ENCODE results near the gene BNC2.
A peak's percentile ranks its signal among the peaks of the same experiment; 100 is the strongest.

The BNC2 gene

DNA sequence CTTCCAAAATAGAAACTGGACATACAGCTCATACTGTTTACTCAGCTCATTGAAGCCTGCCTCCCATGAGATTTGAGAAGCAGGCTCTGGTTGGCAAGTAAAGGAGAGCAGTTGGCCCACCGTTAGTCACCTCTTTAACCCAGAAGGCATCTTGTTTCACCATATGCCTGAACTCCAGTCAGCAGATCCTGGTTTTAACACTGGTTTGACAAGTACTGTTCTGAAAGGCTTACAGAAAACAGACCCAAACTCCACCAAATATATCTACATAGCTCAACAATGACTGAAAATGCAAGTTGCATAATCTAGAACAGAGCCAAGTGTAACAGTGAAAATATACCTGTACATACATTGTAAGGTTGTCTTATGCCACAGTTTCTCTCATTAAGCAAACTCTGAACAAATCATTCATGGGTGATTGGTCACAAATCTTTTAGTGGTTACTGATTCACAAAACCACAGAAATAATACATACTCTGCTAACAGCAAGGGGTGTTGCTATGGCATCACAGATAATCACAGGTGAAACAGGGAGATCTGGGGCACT is 198.8 kb downstream of the BNC2 start:
- H3K4me1 ChIP-seq (ENCODE audit: control insufficient read depth, insufficient read depth, low read length): peaks cover 14% of the 10 kb centered on the region
- DNase-seq (ENCODE audit: low read depth): peak; percentile 79
- H3K27me3 ChIP-seq (replicated peaks; ENCODE audit: control insufficient read depth, insufficient read depth, low read length): no peaks in the 10 kb centered on the region
- no peak overlapping the region for H3K4me3 ChIP-seq (ENCODE audit: low read length)
- no peaks in the 10 kb centered on the region for H3K9me3 ChIP-seq (ENCODE audit: control insufficient read depth, low read length)
- no peak overlapping the region for H3K9ac ChIP-seq (ENCODE audit: low read length)
- no peaks in the 10 kb centered on the region for H3K36me3 ChIP-seq (ENCODE audit: control insufficient read depth, insufficient read depth, low read length, severe bottlenecking)

- no peak for DNase-seq (ENCODE audit: low read depth)
- H3K4me3 ChIP-seq (ENCODE audit: low read length): no peak overlapping the region
- H3K9me3 ChIP-seq (ENCODE audit: control insufficient read depth, low read length): no peaks in the 10 kb centered on the region
- H3K4me1 ChIP-seq (ENCODE audit: control insufficient read depth, insufficient read depth, low read length): peaks cover 14% of the 10 kb centered on the region
- H3K36me3 ChIP-seq (ENCODE audit: control insufficient read depth, insufficient read depth, low read length, severe bottlenecking): no peaks in the 10 kb centered on the region
- no peaks in the 10 kb centered on the region for H3K27me3 ChIP-seq (replicated peaks; ENCODE audit: control insufficient read depth, insufficient read depth, low read length)
- no peak overlapping the region for H3K9ac ChIP-seq (ENCODE audit: low read length)
These were observed 199.7 kb downstream of the BNC2 start for GRCh38 chr9:16670791-16671190.

DNA sequence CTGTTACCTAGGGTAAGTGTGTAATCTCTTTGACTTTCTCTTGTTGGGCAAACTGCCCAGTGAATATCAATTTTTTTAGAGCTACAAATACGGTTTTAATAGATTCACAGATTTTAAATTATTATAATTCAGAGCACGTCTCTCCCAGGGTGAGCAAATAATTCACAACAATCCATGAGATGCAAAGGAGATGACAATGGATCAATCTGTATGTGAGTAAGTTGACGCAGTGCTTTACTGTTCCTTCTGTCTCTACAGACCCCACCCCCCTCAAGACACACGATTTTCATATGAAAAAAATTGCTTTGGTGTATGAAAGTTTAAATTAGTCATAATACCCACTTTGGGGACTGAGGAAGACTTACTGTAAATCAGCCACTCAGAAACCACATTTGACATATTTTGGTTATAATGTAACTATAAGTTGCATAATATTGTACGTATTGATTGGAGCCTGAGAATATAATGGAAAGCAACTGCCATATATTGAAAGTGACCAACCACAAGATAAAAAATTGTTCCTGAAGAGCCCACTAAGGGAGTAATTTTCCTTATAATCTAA is 201.7 kb downstream of the BNC2 start:
- no peak overlapping the region for H3K9ac ChIP-seq (ENCODE audit: low read length)
- no peak overlapping the region for H3K4me3 ChIP-seq (ENCODE audit: low read length)
- no peaks in the 10 kb centered on the region for H3K27me3 ChIP-seq (replicated peaks; ENCODE audit: control insufficient read depth, insufficient read depth, low read length)
- DNase-seq (ENCODE audit: low read depth): no peak
- no peaks in the 10 kb centered on the region for H3K9me3 ChIP-seq (ENCODE audit: control insufficient read depth, low read length)
- peaks cover 14% of the 10 kb centered on the region for H3K4me1 ChIP-seq (ENCODE audit: control insufficient read depth, insufficient read depth, low read length)
- H3K36me3 ChIP-seq (ENCODE audit: control insufficient read depth, insufficient read depth, low read length, severe bottlenecking): no peaks in the 10 kb centered on the region

GRCh38 chr9:16664211-16664610 is 206.3 kb downstream of the BNC2 start:
- no peaks in the 10 kb centered on the region for H3K36me3 ChIP-seq (ENCODE audit: control insufficient read depth, insufficient read depth, low read length, severe bottlenecking)
- no peaks in the 10 kb centered on the region for H3K4me1 ChIP-seq (ENCODE audit: control insufficient read depth, insufficient read depth, low read length)
- DNase-seq (ENCODE audit: low read depth): peak; percentile 31
- H3K27me3 ChIP-seq (replicated peaks; ENCODE audit: control insufficient read depth, insufficient read depth, low read length): no peaks in the 10 kb centered on the region
- H3K9ac ChIP-seq (ENCODE audit: low read length): no peak overlapping the region
- no peaks in the 10 kb centered on the region for H3K9me3 ChIP-seq (ENCODE audit: control insufficient read depth, low read length)
- no peak overlapping the region for H3K4me3 ChIP-seq (ENCODE audit: low read length)

GRCh38 chr9:16661816-16662215 is 208.7 kb downstream of the BNC2 start:
- peaks cover 7% of the 10 kb centered on the region for H3K4me1 ChIP-seq (ENCODE audit: control insufficient read depth, insufficient read depth, low read length)
- no peaks in the 10 kb centered on the region for H3K36me3 ChIP-seq (ENCODE audit: control insufficient read depth, insufficient read depth, low read length, severe bottlenecking)
- H3K9ac ChIP-seq (ENCODE audit: low read length): no peak overlapping the region
- no peak overlapping the region for H3K4me3 ChIP-seq (ENCODE audit: low read length)
- no peaks in the 10 kb centered on the region for H3K9me3 ChIP-seq (ENCODE audit: control insufficient read depth, low read length)
- no peak for DNase-seq (ENCODE audit: low read depth)
- H3K27me3 ChIP-seq (replicated peaks; ENCODE audit: control insufficient read depth, insufficient read depth, low read length): no peaks in the 10 kb centered on the region

GRCh38 chr9:16659096-16659495 is 211.4 kb downstream of the BNC2 start:
- Histone ChIP-seq H3K27me3 (replicated peaks; ENCODE audit: control insufficient read depth, insufficient read depth, low read length) (no peaks in the 10 kb centered on the region), H3K4me1 (ENCODE audit: control insufficient read depth, insufficient read depth, low read length) (peaks cover 34% of the 10 kb centered on the region), H3K9ac (ENCODE audit: low read length) (no peak overlapping the region), H3K4me3 (ENCODE audit: low read length) (no peak overlapping the region), H3K36me3 (ENCODE audit: control insufficient read depth, insufficient read depth, low read length, severe bottlenecking) (no peaks in the 10 kb centered on the region), H3K9me3 (ENCODE audit: control insufficient read depth, low read length) (no peaks in the 10 kb centered on the region)
- no peak for DNase-seq (ENCODE audit: low read depth)

DNA sequence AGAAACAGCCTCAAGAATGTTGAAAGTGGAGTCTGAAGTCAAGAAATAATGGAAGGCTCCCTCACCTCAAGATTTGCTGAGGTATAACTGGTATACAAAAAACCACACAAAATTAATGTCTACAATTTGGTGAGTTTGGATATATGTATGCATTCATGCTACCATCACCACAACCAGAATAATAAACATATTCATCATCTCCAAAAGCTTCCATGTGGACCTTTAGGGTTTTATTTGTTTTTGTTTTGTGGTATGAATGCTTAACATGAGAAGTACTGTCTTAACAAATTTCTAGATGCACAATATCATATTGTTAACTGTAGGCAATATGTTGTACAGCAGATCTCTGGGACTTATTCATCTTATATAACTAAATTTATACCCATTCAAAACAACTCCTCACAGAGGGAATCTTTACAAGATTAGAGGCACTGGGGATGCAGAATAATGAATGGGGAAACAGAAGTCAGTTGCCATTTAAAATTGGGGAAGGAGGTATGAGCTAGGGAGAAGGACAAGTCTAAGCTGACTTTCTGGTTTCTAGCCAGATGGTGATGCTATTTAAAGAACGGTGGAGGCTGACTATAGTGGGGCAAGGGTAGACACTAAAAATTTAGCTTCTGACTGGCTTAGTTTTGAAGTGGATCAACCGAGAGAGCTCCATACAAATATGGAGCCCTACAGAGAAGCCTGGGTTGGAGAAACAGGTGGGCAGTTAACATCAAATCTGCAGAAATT is 213.9 kb downstream of the BNC2 start:
- Histone ChIP-seq H3K4me1 (ENCODE audit: control insufficient read depth, insufficient read depth, low read length) (peaks cover 50% of the 10 kb centered on the region), H3K4me3 (ENCODE audit: low read length) (no peak overlapping the region), H3K27me3 (replicated peaks; ENCODE audit: control insufficient read depth, insufficient read depth, low read length) (no peaks in the 10 kb centered on the region), H3K9ac (ENCODE audit: low read length) (no peak overlapping the region), H3K9me3 (ENCODE audit: control insufficient read depth, low read length) (no peaks in the 10 kb centered on the region), H3K36me3 (ENCODE audit: control insufficient read depth, insufficient read depth, low read length, severe bottlenecking) (no peaks in the 10 kb centered on the region)
- DNase-seq (ENCODE audit: low read depth): no peak

DNA sequence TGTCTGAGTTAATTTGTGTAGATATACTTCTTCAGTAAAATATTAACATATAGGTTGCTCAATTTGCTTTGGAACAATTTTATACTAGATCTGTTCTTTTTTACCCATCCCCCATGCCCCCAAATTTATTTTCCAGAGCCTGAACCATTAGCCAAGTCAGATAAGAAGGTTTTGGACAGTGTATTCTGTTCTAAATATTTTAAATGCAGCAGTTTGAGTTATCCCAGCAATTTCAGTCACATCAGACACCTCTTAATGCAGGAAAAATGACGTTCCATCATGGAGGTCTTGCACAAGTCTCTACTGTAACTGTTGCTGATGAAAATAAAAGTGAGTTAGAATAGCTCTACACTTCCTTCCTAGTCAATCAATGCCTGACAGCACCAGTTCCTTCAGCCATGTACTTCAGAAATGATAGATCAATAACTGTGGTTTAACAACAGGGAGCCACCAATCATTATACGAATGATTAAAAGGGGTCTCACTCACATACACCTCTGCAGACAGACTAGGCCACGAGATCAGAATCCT is 215.8 kb downstream of the BNC2 start:
- H3K4me3 ChIP-seq (ENCODE audit: low read length): peak overlapping the region; percentile 79
- no peaks in the 10 kb centered on the region for H3K36me3 ChIP-seq (ENCODE audit: control insufficient read depth, insufficient read depth, low read length, severe bottlenecking)
- no peak for DNase-seq (ENCODE audit: low read depth)
- H3K9ac ChIP-seq (ENCODE audit: low read length): peak overlapping the region; percentile 81
- no peaks in the 10 kb centered on the region for H3K9me3 ChIP-seq (ENCODE audit: control insufficient read depth, low read length)
- no peaks in the 10 kb centered on the region for H3K27me3 ChIP-seq (replicated peaks; ENCODE audit: control insufficient read depth, insufficient read depth, low read length)
- peaks cover 50% of the 10 kb centered on the region for H3K4me1 ChIP-seq (ENCODE audit: control insufficient read depth, insufficient read depth, low read length)

DNA sequence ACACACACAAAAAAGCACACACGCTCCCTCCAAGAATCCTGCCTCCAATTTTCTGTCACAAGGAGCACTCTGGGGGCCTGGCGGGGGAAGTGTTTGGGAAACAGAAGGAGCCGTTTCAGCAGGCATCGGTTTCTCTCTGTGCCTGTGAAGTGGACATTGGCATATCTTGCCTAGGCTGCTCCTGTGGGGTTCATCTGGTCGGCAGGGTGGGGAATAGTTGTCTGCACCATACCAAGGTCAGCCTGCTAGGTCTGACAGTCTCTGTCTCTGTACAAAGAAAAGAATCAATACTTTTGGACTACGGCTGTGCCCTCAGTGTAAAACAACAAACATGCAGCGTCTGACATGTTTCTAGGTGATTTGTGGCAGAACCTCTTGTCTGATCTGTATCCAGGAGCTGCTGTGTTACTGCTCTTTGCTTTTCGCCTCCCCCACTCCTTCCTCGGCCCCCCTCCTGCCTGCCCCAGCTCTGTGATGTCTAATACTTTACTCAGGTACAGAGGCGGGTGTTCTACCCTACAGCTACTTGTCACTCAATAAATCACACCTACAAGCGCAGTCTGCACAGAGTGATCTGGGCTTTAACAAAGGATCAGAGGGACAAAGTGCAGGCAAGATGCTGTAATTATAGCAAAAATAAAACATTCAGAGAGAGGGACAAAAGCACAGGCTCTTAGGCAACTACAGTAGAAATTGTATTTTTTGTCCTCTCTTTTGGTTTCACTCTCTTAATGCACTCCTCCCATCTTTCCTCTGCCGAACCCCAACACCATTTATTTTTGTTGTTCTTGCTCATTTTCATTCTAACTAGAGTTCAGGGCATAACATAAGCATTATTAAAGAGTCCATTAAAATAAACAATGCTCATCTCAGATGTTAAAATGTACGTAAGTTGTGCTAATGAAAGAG is 216.7 kb downstream of the BNC2 start:
- H3K9me3 ChIP-seq (ENCODE audit: control insufficient read depth, low read length): no peaks in the 10 kb centered on the region
- peak overlapping the region; percentile 79 for H3K4me3 ChIP-seq (ENCODE audit: low read length)
- H3K4me1 ChIP-seq (ENCODE audit: control insufficient read depth, insufficient read depth, low read length): peaks cover 50% of the 10 kb centered on the region
- H3K9ac ChIP-seq (ENCODE audit: low read length): peak overlapping the region; percentile 81
- H3K27me3 ChIP-seq (replicated peaks; ENCODE audit: control insufficient read depth, insufficient read depth, low read length): no peaks in the 10 kb centered on the region
- H3K36me3 ChIP-seq (ENCODE audit: control insufficient read depth, insufficient read depth, low read length, severe bottlenecking): no peaks in the 10 kb centered on the region
- no peak for DNase-seq (ENCODE audit: low read depth)

- Histone ChIP-seq H3K4me3 (ENCODE audit: low read length) (peak overlapping the region; percentile 79), H3K36me3 (ENCODE audit: control insufficient read depth, insufficient read depth, low read length, severe bottlenecking) (no peaks in the 10 kb centered on the region), H3K4me1 (ENCODE audit: control insufficient read depth, insufficient read depth, low read length) (peaks cover 50% of the 10 kb centered on the region), H3K9ac (ENCODE audit: low read length) (peak overlapping the region; percentile 81), H3K9me3 (ENCODE audit: control insufficient read depth, low read length) (no peaks in the 10 kb centered on the region), H3K27me3 (replicated peaks; ENCODE audit: control insufficient read depth, insufficient read depth, low read length) (no peaks in the 10 kb centered on the region)
- DNase-seq (ENCODE audit: low read depth): peak; percentile 39
These were observed 217.9 kb downstream of the BNC2 start for GRCh38 chr9:16652582-16652981.

- DNase-seq (ENCODE audit: low read depth): no peak
- H3K27me3 ChIP-seq (replicated peaks; ENCODE audit: control insufficient read depth, insufficient read depth, low read length): no peaks in the 10 kb centered on the region
- no peak overlapping the region for H3K4me3 ChIP-seq (ENCODE audit: low read length)
- no peaks in the 10 kb centered on the region for H3K9me3 ChIP-seq (ENCODE audit: control insufficient read depth, low read length)
- no peaks in the 10 kb centered on the region for H3K36me3 ChIP-seq (ENCODE audit: control insufficient read depth, insufficient read depth, low read length, severe bottlenecking)
- no peak overlapping the region for H3K9ac ChIP-seq (ENCODE audit: low read length)
- H3K4me1 ChIP-seq (ENCODE audit: control insufficient read depth, insufficient read depth, low read length): peaks cover 44% of the 10 kb centered on the region
These were observed 219.0 kb downstream of the BNC2 start for GRCh38 chr9:16651446-16651964.

Data from adipocyte (in vitro differentiated cells).